Heart left ventricle (tissue), 13 donors: Measurements from ENCODE around the gene RNF31.

Source experiments
- POLR2A ChIP-seq, 2 donors: fragments of 450-650 bp; IDR thresholded peaks; one replicate each; pipeline ENCODE4 v1.6.1; 2017; ENCODE audit warnings: antibody characterized with exemption in 2 of 2, mild to moderate bottlenecking in 2 of 2, moderate library complexity in 2 of 2
- TF ChIP-seq, protein P1 (sequence below), 12 donors: fragments of 200-600 bp; sonication (generic) in 4 of 12; IDR thresholded peaks; one replicate each; pipeline versions ENCODE4 v1.5.0 to v1.8.0; 2018 to 2022; ENCODE audit warnings: antibody characterized with exemption in 12 of 12, mild to moderate bottlenecking in 5 of 12
- donor health status: ischemic (EF 13 %, LVEDD 7.1; RV severe dilation, severe dysfunction).
- donor health status: DM: no; HTN: yes; CAD: no.
- donor health status: DM: no; HTN: no; CAD: no.
- donor health status: ischemic (EF 25% LVEDD 6.9; RV normal size, moderate dysfunction).
- donor health status: ischemic (EF 25% LVEDD 5.7; RV mildly dilated, moderate dysfunction).
- donor health status: ischemic (EF 35%, LVEDD 5.7; RV mildly dilated, moderate dysfunction).
- donor health status: nonischemic (EF 11% LVEDD 7.7; RV severe dilation, severe dysfunction).
- donor health status: DM: yes; HTN: yes; CAD: no.
- donor health status: PGD.
- donor health status: ischemic (EF 29% LVEDD 5.4; RV normal size, mild dysfunction).
- donor health status: nonischemic (EF 23%, LVEDD 6.1; RV moderate dilation, normal function).

DNA sequence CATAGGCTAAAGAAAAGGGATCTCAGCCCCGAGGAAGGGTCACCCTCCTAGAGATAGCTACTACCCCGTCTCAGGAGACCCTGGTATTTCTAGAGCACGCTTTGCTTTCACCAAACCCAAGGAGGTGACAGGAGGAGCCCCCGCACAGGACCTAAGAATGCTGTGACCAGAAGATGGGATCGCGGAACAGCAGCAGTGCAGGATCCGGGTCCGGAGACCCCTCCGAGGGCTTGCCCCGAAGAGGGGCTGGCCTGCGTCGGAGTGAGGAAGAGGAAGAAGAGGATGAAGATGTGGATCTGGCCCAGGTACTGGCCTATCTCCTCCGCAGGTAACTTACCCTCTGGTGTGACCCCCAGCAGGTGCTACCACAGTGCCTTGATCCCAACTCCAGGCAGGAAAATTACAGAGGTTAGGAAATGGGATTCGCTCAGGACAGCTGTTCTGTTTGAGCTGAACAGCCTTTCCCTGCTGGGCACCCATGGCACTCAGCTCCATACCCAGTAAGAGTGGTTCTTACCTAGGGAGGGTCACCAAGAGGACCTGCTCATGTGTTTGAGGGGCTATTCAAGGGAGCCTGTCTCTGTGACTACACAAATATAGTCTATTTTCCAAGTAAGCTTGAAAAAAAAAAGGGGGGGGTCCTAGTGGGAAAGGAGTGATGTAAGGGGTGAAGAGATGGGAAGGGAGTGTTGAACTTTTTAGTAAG is 31.7 kb upstream of the RNF31 start:
- TF ChIP-seq, protein P1, sequence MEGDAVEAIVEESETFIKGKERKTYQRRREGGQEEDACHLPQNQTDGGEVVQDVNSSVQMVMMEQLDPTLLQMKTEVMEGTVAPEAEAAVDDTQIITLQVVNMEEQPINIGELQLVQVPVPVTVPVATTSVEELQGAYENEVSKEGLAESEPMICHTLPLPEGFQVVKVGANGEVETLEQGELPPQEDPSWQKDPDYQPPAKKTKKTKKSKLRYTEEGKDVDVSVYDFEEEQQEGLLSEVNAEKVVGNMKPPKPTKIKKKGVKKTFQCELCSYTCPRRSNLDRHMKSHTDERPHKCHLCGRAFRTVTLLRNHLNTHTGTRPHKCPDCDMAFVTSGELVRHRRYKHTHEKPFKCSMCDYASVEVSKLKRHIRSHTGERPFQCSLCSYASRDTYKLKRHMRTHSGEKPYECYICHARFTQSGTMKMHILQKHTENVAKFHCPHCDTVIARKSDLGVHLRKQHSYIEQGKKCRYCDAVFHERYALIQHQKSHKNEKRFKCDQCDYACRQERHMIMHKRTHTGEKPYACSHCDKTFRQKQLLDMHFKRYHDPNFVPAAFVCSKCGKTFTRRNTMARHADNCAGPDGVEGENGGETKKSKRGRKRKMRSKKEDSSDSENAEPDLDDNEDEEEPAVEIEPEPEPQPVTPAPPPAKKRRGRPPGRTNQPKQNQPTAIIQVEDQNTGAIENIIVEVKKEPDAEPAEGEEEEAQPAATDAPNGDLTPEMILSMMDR (IDR thresholded peaks at IDR 0.05) = no peak
- no peak for TF ChIP-seq POLR2A (IDR thresholded peaks at IDR 0.05)
